GM12878 (cell line): ENCODE results near the gene PKP3.

ENCODE experiments used
- CEBPZ ChIP-seq: fragments of 150-350 bp; IDR thresholded peaks from 2 replicates; pipeline ENCODE4 v1.6.1; 2016; ENCODE audit warnings: low read depth, low read length
- CTCF ChIP-seq, 3 experiments: IDR thresholded peaks in 2 of 3; conservative IDR thresholded peaks in 1 of 3; 2 replicates each; pipeline ENCODE4 v1.5.1; 2011; ENCODE audit warnings: low read depth in 3 of 3, low read length in 3 of 3, mild to moderate bottlenecking in 3 of 3, control low read depth in 2 of 3, moderate library complexity in 2 of 3, inconsistent platforms in 1 of 3, mixed read lengths in 1 of 3; ENCODE audit not compliant: control insufficient read depth in 2 of 3, insufficient read depth in 1 of 3; ENCODE audit errors: extremely low read depth in 1 of 3
- HDAC2 ChIP-seq: fragments of 200-600 bp; sonication (generic); IDR thresholded peaks from 2 replicates; pipeline ENCODE4 v1.6.1; 2017
- NRF1 ChIP-seq: conservative IDR thresholded peaks from 2 replicates; pipeline ENCODE4 v1.6.1; 2011; ENCODE audit warnings: mild to moderate bottlenecking, low read depth, low read length, improper control_type of control experiment
- PAX8 ChIP-seq: fragments of 450-650 bp; IDR thresholded peaks from 2 replicates; pipeline ENCODE4 v1.6.1; 2017; ENCODE audit warnings: mild to moderate bottlenecking, moderate library complexity
- YY1 ChIP-seq: IDR thresholded peaks from 2 replicates; pipeline ENCODE4 v1.6.1; 2011; ENCODE audit warnings: low read depth, mild to moderate bottlenecking, low read length
- ZNF592 ChIP-seq: fragments of 450-650 bp; IDR thresholded peaks from 2 replicates; pipeline ENCODE4 v1.6.1; 2017; ENCODE audit warnings: mild to moderate bottlenecking, moderate library complexity

GRCh38 chr11:405954-406795, 12.2 kb downstream of the PKP3 start:
- TF ChIP-seq CTCF (IDR thresholded peaks at IDR 0.05 in 2 of 3, conservative IDR thresholded peaks at IDR 0.05 in 1 of 3; ENCODE audit: control insufficient read depth in 2 of 3, extremely low read depth in 1 of 3, insufficient read depth in 1 of 3, low read depth in 3 of 3, low read length in 3 of 3) (no peak), PAX8 (no peak), NRF1 (no peak), HDAC2 (no peak), YY1 (no peak), ZNF592 (no peak), CEBPZ (no peak)
